ENCODE results near the gene HMOX1.

Gene HMOX1

DNA sequence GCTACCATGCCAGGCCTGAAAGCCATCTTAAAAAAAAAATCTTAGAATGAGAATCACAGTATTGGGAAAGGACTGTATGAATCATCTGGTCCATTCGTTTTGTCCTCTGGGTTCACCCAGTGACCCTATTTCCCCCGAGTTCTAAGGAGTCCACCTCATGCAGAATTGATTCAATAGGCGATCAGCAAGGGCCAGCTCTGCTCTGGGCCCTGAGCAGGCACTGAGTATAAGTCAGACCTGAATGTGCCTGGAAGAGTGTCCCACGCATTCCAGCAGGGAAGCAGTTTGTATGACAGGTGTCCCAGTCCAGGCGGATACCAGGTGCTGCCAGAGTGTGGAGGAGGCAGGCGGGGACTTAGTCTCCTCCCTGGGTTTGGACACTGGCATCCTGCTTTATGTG lies 883 bp upstream of the HMOX1 start:
- no peaks in the 10 kb centered on the region for H3K27me3 ChIP-seq (ENCODE audit: control insufficient read depth, insufficient read depth, low read length)
- no peak for DNase-seq (ENCODE audit: low read depth, low spot score)
- H3K9me3 ChIP-seq (ENCODE audit: control insufficient read depth, insufficient read depth, low read length), result no peaks in the 10 kb centered on the region
- peaks cover 5% of the 10 kb centered on the region; the same call in 1 of the 2 replicates for H3K4me1 ChIP-seq (ENCODE audit: control insufficient read depth, insufficient read depth, low read length)
- H3K36me3 ChIP-seq (ENCODE audit: control insufficient read depth, insufficient read depth, low read length), result no peaks in the 10 kb centered on the region
- no peak overlapping the region for H3K4me3 ChIP-seq (ENCODE audit: low read length)
- H3K27ac ChIP-seq (ENCODE audit: low read length), result no peak overlapping the region
- WGBS (ENCODE audit: insufficient coverage, insufficient read length), result no CpG with 5 or more reads among the region's 6 CpGs

GRCh38 chr22:35381424-35382009 lies 621 bp downstream of the HMOX1 start:
- Histone ChIP-seq H3K27ac (ENCODE audit: low read length) (no peak overlapping the region), H3K4me1 (ENCODE audit: control insufficient read depth, insufficient read depth, low read length) (peaks cover 5% of the 10 kb centered on the region; the same call in 1 of the 2 replicates), H3K36me3 (ENCODE audit: control insufficient read depth, insufficient read depth, low read length) (0 out of 2 replicates have a peak, but pooled peaks cover 2% of the 10 kb centered on the region), H3K27me3 (ENCODE audit: control insufficient read depth, insufficient read depth, low read length) (no peaks in the 10 kb centered on the region), H3K9me3 (ENCODE audit: control insufficient read depth, insufficient read depth, low read length) (no peaks in the 10 kb centered on the region), H3K4me3 (ENCODE audit: low read length) (peak overlapping the region; percentile 44; the same call in 1 of the 2 replicates)
- WGBS (ENCODE audit: insufficient coverage, insufficient read length), result no CpG with 5 or more reads among the region's 5 CpGs
- no peak for DNase-seq (ENCODE audit: low read depth, low spot score)

DNA sequence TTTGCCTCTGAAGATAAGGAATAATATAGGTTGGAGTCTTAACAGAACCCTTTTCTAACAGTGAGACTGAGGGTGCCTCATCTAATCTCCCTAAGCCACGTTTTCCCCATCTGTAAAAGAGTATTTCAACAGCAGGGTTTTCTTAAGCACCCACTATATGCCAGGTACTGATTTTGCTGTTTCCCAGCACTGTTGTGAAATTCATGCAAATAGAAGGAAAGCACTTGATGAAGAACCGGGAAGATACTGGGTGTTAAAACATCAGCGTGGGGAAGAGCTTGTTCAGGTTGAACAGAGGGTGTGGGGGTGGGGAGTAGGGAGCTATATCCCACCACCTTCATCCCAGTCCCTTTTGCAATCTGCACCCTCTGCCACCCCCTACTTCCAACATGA lies 2.8 kb downstream of the HMOX1 start:
- Histone ChIP-seq H3K27me3 (ENCODE audit: control insufficient read depth, insufficient read depth, low read length) (no peaks in the 10 kb centered on the region), H3K9me3 (ENCODE audit: control insufficient read depth, insufficient read depth, low read length) (no peaks in the 10 kb centered on the region), H3K4me3 (ENCODE audit: low read length) (no peak overlapping the region), H3K4me1 (ENCODE audit: control insufficient read depth, insufficient read depth, low read length) (peaks cover 2% of the 10 kb centered on the region; the same call in 1 of the 2 replicates), H3K36me3 (ENCODE audit: control insufficient read depth, insufficient read depth, low read length) (peaks cover 10% of the 10 kb centered on the region; the same call in 1 of the 2 replicates), H3K27ac (ENCODE audit: low read length) (no peak overlapping the region)
- no CpG with 5 or more reads among the region's 3 CpGs for WGBS (ENCODE audit: insufficient coverage, insufficient read length)
- no peak for DNase-seq (ENCODE audit: low read depth, low spot score)

- Histone ChIP-seq H3K4me1 (ENCODE audit: control insufficient read depth, insufficient read depth, low read length) (peaks cover 2% of the 10 kb centered on the region; the same call in 1 of the 2 replicates), H3K27ac (ENCODE audit: low read length) (no peak overlapping the region), H3K36me3 (ENCODE audit: control insufficient read depth, insufficient read depth, low read length) (peaks cover 10% of the 10 kb centered on the region; the same call in 1 of the 2 replicates), H3K27me3 (ENCODE audit: control insufficient read depth, insufficient read depth, low read length) (no peaks in the 10 kb centered on the region), H3K9me3 (ENCODE audit: control insufficient read depth, insufficient read depth, low read length) (no peaks in the 10 kb centered on the region), H3K4me3 (ENCODE audit: low read length) (no peak overlapping the region)
- WGBS (ENCODE audit: insufficient coverage, insufficient read length), result no CpG with 5 or more reads among the region's 4 CpGs
- no peak for DNase-seq (ENCODE audit: low read depth, low spot score)
These were observed 3.6 kb downstream of the HMOX1 start for GRCh38 chr22:35384527-35384926.

DNA sequence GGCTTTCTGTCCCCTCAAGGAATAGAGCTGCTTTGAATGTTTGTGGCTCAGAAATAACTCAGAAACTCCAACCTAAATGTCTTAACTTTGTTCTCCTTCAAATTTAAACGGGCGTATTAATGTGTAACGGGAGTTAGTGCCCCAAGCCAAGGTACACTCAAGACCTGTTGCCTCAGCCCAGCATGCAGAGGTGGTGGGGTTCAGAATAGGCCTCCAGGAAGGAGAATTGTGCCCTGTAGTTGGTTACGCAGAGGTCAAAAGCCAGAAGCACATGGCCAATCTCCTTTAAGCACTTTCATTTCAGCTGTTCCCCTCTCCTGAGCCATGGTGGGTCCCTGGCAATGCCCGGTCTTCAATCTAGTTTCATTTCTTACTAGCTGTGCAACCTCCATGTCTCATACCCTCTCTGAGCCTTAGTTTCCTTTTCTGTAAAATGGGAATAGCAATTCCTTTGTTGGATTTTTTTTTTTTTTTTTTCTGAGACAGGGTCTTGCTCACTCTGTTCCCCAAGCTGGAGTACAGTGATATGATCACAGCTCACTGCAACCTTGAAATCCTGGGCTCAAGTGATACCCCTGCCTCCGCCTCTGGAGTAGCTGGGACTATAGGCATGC lies 4.2 kb downstream of the HMOX1 start:
- no peak overlapping the region for H3K4me3 ChIP-seq (ENCODE audit: low read length)
- no peak overlapping the region for H3K27ac ChIP-seq (ENCODE audit: low read length)
- no peaks in the 10 kb centered on the region for H3K9me3 ChIP-seq (ENCODE audit: control insufficient read depth, insufficient read depth, low read length)
- no peak for DNase-seq (ENCODE audit: low read depth, low spot score)
- H3K36me3 ChIP-seq (ENCODE audit: control insufficient read depth, insufficient read depth, low read length), result peaks cover 10% of the 10 kb centered on the region; the same call in 1 of the 2 replicates
- peaks cover 2% of the 10 kb centered on the region; the same call in 1 of the 2 replicates for H3K4me1 ChIP-seq (ENCODE audit: control insufficient read depth, insufficient read depth, low read length)
- H3K27me3 ChIP-seq (ENCODE audit: control insufficient read depth, insufficient read depth, low read length), result no peaks in the 10 kb centered on the region
- no CpG with 5 or more reads among the region's 6 CpGs for WGBS (ENCODE audit: insufficient coverage, insufficient read length)

DNA sequence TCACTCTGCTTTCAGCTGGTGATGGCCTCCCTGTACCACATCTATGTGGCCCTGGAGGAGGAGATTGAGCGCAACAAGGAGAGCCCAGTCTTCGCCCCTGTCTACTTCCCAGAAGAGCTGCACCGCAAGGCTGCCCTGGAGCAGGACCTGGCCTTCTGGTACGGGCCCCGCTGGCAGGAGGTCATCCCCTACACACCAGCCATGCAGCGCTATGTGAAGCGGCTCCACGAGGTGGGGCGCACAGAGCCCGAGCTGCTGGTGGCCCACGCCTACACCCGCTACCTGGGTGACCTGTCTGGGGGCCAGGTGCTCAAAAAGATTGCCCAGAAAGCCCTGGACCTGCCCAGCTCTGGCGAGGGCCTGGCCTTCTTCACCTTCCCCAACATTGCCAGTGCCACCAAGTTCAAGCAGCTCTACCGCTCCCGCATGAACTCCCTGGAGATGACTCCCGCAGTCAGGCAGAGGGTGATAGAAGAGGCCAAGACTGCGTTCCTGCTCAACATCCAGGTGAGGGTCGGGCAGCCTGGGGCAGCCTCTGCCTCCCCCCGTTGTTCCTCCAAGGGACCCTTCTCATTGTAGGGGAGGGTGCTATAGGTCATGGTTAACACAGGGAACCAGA lies 5.9 kb downstream of the HMOX1 start:
- Histone ChIP-seq H3K27ac (ENCODE audit: low read length) (no peak overlapping the region), H3K36me3 (ENCODE audit: control insufficient read depth, insufficient read depth, low read length) (peaks cover 10% of the 10 kb centered on the region; the same call in 1 of the 2 replicates), H3K4me1 (ENCODE audit: control insufficient read depth, insufficient read depth, low read length) (no peaks in the 10 kb centered on the region), H3K27me3 (ENCODE audit: control insufficient read depth, insufficient read depth, low read length) (no peaks in the 10 kb centered on the region), H3K4me3 (ENCODE audit: low read length) (no peak overlapping the region), H3K9me3 (ENCODE audit: control insufficient read depth, insufficient read depth, low read length) (no peaks in the 10 kb centered on the region)
- no peak for DNase-seq (ENCODE audit: low read depth, low spot score)
- WGBS (ENCODE audit: insufficient coverage, insufficient read length), result no CpG with 5 or more reads among the region's 19 CpGs

- Histone ChIP-seq H3K36me3 (ENCODE audit: control insufficient read depth, insufficient read depth, low read length) (peaks cover 10% of the 10 kb centered on the region; the same call in 1 of the 2 replicates), H3K4me1 (ENCODE audit: control insufficient read depth, insufficient read depth, low read length) (no peaks in the 10 kb centered on the region), H3K27ac (ENCODE audit: low read length) (no peak overlapping the region), H3K9me3 (ENCODE audit: control insufficient read depth, insufficient read depth, low read length) (no peaks in the 10 kb centered on the region), H3K4me3 (ENCODE audit: low read length) (no peak overlapping the region), H3K27me3 (ENCODE audit: control insufficient read depth, insufficient read depth, low read length) (no peaks in the 10 kb centered on the region)
- WGBS (ENCODE audit: insufficient coverage, insufficient read length), result no CpG with 5 or more reads among the region's 5 CpGs
- no peak for DNase-seq (ENCODE audit: low read depth, low spot score)
These were observed 10.0 kb downstream of the HMOX1 start for GRCh38 chr22:35390933-35391332.

DNA sequence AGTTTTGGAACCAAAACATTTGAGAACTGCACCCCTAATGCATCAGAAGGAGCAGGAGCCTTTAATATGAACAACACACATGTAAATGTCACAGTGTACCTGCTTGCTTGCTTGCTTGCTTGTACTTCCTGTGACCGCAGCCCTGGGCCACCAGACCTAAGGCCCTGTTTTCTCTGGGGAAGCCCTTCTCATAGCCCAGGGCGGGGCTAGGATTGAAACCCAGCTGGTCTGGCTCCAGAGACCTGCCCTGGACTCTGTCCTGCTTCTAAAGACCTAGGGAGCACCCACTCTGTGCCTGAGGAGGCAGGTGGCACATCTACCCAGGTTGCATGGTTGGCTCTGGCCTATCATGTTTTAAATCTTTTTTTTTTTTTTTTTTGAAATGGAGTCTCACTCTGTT lies 11.5 kb downstream of the HMOX1 start:
- Histone ChIP-seq H3K9me3 (ENCODE audit: control insufficient read depth, insufficient read depth, low read length) (no peaks in the 10 kb centered on the region), H3K4me1 (ENCODE audit: control insufficient read depth, insufficient read depth, low read length) (no peaks in the 10 kb centered on the region), H3K27ac (ENCODE audit: low read length) (no peak overlapping the region), H3K36me3 (ENCODE audit: control insufficient read depth, insufficient read depth, low read length) (peaks cover under 1% of the 10 kb centered on the region; the same call in 1 of the 2 replicates), H3K4me3 (ENCODE audit: low read length) (no peak overlapping the region), H3K27me3 (ENCODE audit: control insufficient read depth, insufficient read depth, low read length) (no peaks in the 10 kb centered on the region)
- DNase-seq (ENCODE audit: low read depth, low spot score), result no peak
- no CpG with 5 or more reads among the region's 2 CpGs for WGBS (ENCODE audit: insufficient coverage, insufficient read length)

- no peak overlapping the region for H3K27ac ChIP-seq (ENCODE audit: low read length)
- H3K36me3 ChIP-seq (ENCODE audit: control insufficient read depth, insufficient read depth, low read length), result no peaks in the 10 kb centered on the region
- no peaks in the 10 kb centered on the region for H3K9me3 ChIP-seq (ENCODE audit: control insufficient read depth, insufficient read depth, low read length)
- no peaks in the 10 kb centered on the region for H3K27me3 ChIP-seq (ENCODE audit: control insufficient read depth, insufficient read depth, low read length)
- WGBS (ENCODE audit: insufficient coverage, insufficient read length), result no CpG with 5 or more reads among the region's 16 CpGs
- H3K4me3 ChIP-seq (ENCODE audit: low read length), result no peak overlapping the region
- DNase-seq (ENCODE audit: low read depth, low spot score), result no peak
- no peaks in the 10 kb centered on the region for H3K4me1 ChIP-seq (ENCODE audit: control insufficient read depth, insufficient read depth, low read length)
These were observed 12.5 kb downstream of the HMOX1 start for GRCh38 chr22:35393116-35394010.

DNA sequence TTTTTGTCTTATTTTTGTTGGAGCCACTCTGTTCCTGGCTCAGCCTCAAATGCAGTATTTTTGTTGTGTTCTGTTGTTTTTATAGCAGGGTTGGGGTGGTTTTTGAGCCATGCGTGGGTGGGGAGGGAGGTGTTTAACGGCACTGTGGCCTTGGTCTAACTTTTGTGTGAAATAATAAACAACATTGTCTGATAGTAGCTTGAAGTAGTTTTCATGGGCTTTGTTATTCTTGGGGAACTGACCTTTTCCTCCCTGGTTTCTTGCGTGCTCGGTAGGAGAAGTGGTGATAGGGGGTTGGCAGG lies 13.1 kb downstream of the HMOX1 start:
- no peak for DNase-seq (ENCODE audit: low read depth, low spot score)
- no peak overlapping the region for H3K27ac ChIP-seq (ENCODE audit: low read length)
- no CpG with 5 or more reads among the region's 4 CpGs for WGBS (ENCODE audit: insufficient coverage, insufficient read length)
- H3K36me3 ChIP-seq (ENCODE audit: control insufficient read depth, insufficient read depth, low read length), result no peaks in the 10 kb centered on the region
- no peak overlapping the region for H3K4me3 ChIP-seq (ENCODE audit: low read length)
- no peaks in the 10 kb centered on the region for H3K27me3 ChIP-seq (ENCODE audit: control insufficient read depth, insufficient read depth, low read length)
- H3K4me1 ChIP-seq (ENCODE audit: control insufficient read depth, insufficient read depth, low read length), result no peaks in the 10 kb centered on the region
- H3K9me3 ChIP-seq (ENCODE audit: control insufficient read depth, insufficient read depth, low read length), result no peaks in the 10 kb centered on the region

All from iPS DF 6.9 (cell line).